Retinal pigment epithelial cell (primary cell): ENCODE measurements around the gene EPHB2.

Experiments
- DNase-seq: peaks from one replicate; pipeline ENCODE4 v3.0.0-alpha.2; 2010; ENCODE audit warnings: low read depth
- H3K4me3 ChIP-seq: 2 replicates; pipeline ENCODE4 v1.5.1; 2011; ENCODE audit warnings: mild to moderate bottlenecking, low read length, control low read depth, moderate library complexity
- TF ChIP-seq, protein P1 (sequence below): conservative IDR thresholded peaks from 2 replicates; pipeline ENCODE4 v1.5.1; 2011; ENCODE audit warnings: low read depth, low read length, control low read depth, inconsistent platforms

Gene EPHB2

GRCh38 chr1:22875841-22876240 lies 165.2 kb downstream of the EPHB2 start:
- no peak overlapping the region for H3K4me3 ChIP-seq
- TF ChIP-seq, protein P1, sequence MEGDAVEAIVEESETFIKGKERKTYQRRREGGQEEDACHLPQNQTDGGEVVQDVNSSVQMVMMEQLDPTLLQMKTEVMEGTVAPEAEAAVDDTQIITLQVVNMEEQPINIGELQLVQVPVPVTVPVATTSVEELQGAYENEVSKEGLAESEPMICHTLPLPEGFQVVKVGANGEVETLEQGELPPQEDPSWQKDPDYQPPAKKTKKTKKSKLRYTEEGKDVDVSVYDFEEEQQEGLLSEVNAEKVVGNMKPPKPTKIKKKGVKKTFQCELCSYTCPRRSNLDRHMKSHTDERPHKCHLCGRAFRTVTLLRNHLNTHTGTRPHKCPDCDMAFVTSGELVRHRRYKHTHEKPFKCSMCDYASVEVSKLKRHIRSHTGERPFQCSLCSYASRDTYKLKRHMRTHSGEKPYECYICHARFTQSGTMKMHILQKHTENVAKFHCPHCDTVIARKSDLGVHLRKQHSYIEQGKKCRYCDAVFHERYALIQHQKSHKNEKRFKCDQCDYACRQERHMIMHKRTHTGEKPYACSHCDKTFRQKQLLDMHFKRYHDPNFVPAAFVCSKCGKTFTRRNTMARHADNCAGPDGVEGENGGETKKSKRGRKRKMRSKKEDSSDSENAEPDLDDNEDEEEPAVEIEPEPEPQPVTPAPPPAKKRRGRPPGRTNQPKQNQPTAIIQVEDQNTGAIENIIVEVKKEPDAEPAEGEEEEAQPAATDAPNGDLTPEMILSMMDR: no peak
- no peak for DNase-seq

DNA sequence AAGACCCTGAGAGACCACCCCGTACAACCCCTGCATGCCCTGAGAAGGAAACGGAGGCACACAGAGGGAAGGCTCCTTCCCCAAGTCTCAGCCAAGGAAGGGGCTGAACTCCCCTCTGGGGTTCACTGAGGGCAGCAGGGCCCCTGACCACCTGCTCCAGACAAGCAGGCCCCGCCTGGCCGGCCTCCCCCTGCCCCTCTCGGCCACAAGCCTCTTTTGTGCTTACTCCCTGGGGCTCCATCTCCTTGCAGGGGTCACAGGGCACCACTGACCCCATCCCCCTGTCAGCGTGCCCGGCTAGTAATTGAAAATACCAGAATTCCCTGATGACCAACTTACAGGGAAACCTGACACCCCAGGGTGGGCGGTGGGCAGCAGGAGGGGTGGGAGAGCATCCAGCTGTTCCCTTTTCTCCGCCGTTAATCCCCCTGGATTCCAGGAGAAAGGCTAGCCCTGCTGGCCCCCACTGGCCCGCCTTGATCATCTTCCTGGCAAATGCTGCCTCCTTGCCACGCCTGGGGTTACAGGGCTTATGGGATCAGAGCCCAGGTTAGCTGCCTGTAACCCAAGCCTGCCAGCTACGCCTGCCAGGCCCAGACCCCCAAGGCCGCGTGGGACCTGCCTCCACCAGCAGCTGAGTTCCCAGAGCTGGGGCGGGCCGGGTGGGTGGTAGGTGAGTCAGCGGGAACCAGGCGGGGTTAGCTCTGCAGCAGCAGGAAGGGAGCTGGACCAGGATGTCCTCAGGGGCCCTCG lies 165.9 kb downstream of the EPHB2 start:
- TF ChIP-seq, protein P1: no peak
- peak; percentile 54 for DNase-seq

DNA sequence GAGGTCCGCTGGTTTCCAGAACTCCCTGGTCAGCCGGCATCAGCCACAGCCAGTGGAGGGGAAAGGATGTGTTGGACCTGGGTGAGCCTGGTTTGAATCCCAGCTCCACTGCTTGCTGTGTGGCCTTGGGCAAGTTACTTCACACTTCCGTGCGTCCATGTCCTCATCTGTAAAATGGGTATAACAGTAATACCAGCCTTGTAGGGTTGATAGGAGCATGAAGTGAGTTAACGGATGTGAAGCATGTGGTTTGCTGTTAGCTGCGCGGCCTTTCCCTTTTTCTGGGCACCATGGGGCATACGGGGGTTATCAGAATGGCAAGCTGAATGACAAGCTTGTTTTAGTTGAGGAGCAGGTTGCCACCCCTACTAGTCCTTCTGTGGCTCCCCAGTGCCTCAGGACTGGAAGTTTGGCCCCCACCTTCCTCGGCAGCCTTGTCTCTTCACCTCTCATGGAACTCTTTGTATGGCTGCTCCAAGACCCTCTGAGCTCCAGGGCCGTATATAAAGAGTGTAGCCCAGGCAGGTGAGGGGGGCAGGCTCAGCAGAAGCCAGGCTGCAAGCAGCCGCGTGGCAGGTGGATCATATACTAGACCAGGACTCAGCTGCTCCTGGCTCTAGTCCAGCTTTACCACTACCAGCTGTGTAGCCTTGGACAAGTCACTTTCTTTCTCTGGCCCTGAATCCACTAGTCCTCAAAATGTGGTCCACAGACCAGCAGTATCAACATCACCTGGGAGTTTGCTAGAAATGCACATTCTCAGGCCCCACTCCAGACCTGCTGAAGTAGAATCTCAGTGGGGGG lies 166.7 kb downstream of the EPHB2 start:
- DNase-seq: no peak
- no peak overlapping the region for H3K4me3 ChIP-seq
- TF ChIP-seq, protein P1: no peak

More for the DNA sequence above, 165.9 kb downstream of the EPHB2 start:
- H3K4me3 ChIP-seq: no peak overlapping the region

- DNase-seq: no peak
- TF ChIP-seq, protein P1: no peak
- H3K4me3 ChIP-seq: no peak overlapping the region
Observed at GRCh38 chr1:22877980-22878379, 167.3 kb downstream of the EPHB2 start.

GRCh38 chr1:22878626-22879025 lies 168.0 kb downstream of the EPHB2 start:
- H3K4me3 ChIP-seq: no peak overlapping the region
- TF ChIP-seq, protein P1: no peak
- DNase-seq: no peak

DNA sequence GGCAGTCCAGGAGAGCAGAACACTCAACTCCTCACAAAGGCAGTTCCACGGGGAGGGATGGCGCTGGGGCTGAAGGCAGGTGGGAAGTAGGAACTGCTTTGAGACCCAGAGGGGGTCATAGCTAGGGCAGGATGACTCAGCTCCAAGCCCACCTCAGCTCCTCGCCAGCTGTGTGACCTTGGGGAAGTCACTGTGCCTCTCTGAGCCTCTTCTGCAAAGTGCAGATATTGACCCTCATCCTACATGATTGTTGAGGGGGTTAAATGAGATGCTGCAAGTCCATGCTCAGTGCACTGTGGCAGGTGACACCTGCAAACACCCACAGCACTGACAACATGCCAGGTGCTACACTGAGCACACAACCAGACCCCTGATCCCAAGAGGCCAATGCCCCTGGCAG lies 168.8 kb downstream of the EPHB2 start:
- TF ChIP-seq, protein P1: no peak
- no peak overlapping the region for H3K4me3 ChIP-seq
- no peak for DNase-seq
